OCI-LY7 (cell line): Measurements from ENCODE around the gene KRT76. TPM values are rescaled to one million over a fixed set of nuclear protein-coding genes. Genes with fewer than 3 reads are reported as not detected.
A peak's percentile ranks its signal among the peaks of the same experiment; 100 is the strongest.

Experiments used
- BruUV-seq: library from RNA; stranded (reverse); fragments of 400-500 nt; replicated peaks from 2 replicates; lab custom pipeline; 2021; lab: Mats Ljungman, UMichigan
- CTCF ChIA-PET: fragments of 300-600 bp; sonication (Branson Sonifier 250); formaldehyde crosslinking; loops from one replicate; lab custom pipeline; 2022; ENCODE audit warnings: antibody characterized with exemption; ENCODE audit not compliant: unreplicated experiment; lab: Charles Lee
- POLR2A ChIA-PET: fragments of 300-600 bp; sonication (Branson Sonifier 250); formaldehyde crosslinking; loops from one replicate; lab custom pipeline; 2022; ENCODE audit warnings: antibody characterized with exemption; lab: Charles Lee
- DNase-seq: peaks from one replicate; pipeline ENCODE4 v3.0.0-alpha.2; 2015; ENCODE audit warnings: low spot score
- H2AFZ ChIP-seq: fragments of 200-600 bp; sonication (generic), shearing (Covaris generic); 2 replicates; pipeline ENCODE4 v1.6.1; 2014; ENCODE audit warnings: mild to moderate bottlenecking, antibody characterized with exemption, low read length, moderate library complexity
- H3K27ac ChIP-seq: fragments of 200-600 bp; sonication (generic); 2 replicates; pipeline ENCODE4 v1.5.1; 2014; ENCODE audit warnings: mixed run types, low read depth, mild to moderate bottlenecking, moderate library complexity, low read length, inconsistent platforms; ENCODE audit not compliant: poor library complexity, severe bottlenecking
- H3K36me3 ChIP-seq: fragments of 200-600 bp; sonication (generic); 2 replicates; pipeline ENCODE4 v1.6.1; 2014; ENCODE audit warnings: mild to moderate bottlenecking, antibody characterized with exemption, low read length, moderate library complexity, mixed read lengths; ENCODE audit not compliant: insufficient read depth
- H3K4me1 ChIP-seq: fragments of 200-600 bp; sonication (generic); 2 replicates; pipeline ENCODE4 v1.5.1; 2014; ENCODE audit warnings: mild to moderate bottlenecking, low read length; ENCODE audit not compliant: insufficient read depth, poor library complexity, severe bottlenecking
- H3K4me2 ChIP-seq: fragments of 200-600 bp; sonication (generic); 2 replicates; pipeline ENCODE4 v1.6.1; 2014; ENCODE audit warnings: mild to moderate bottlenecking, low read length
- H3K4me3 ChIP-seq: fragments of 200-600 bp; sonication (generic); 2 replicates; pipeline ENCODE4 v1.5.1; 2014; ENCODE audit warnings: mild to moderate bottlenecking, low read depth, low read length; ENCODE audit not compliant: poor library complexity, severe bottlenecking
- H3K79me2 ChIP-seq: fragments of 200-600 bp; sonication (generic); 2 replicates; pipeline ENCODE4 v1.6.1; 2016; ENCODE audit warnings: low read depth, mild to moderate bottlenecking, low read length, moderate library complexity, mixed read lengths; ENCODE audit not compliant: insufficient read depth
- H3K9me2 ChIP-seq: fragments of 200-600 bp; sonication (generic); 2 replicates; pipeline ENCODE4 v1.6.1; 2016; ENCODE audit warnings: mild to moderate bottlenecking, low read length, mixed read lengths; ENCODE audit not compliant: insufficient read depth
- H3K9me3 ChIP-seq: fragments of 200-600 bp; sonication (generic); 2 replicates; pipeline ENCODE4 v1.6.1; 2014; ENCODE audit warnings: mild to moderate bottlenecking, mixed run types, low read length, mixed read lengths
- H4K20me1 ChIP-seq: fragments of 200-600 bp; sonication (generic); 2 replicates; pipeline ENCODE4 v1.6.1; 2014; ENCODE audit warnings: mild to moderate bottlenecking, antibody characterized with exemption, low read length, moderate library complexity, mixed read lengths; ENCODE audit not compliant: insufficient read depth
- EZH2phosphoT487 ChIP-seq: fragments of 200-600 bp; sonication (generic); IDR thresholded peaks from 2 replicates; pipeline ENCODE4 v1.6.1; 2018; ENCODE audit warnings: low read depth, borderline replicate concordance, mild to moderate bottlenecking, mixed run types, antibody characterized with exemption, low read length, moderate library complexity, mixed read lengths
- intact Hi-C: fragments of 100-400 bp; cut with micrococcal nuclease; formaldehyde crosslinking; loops from one replicate; pipeline ENCODE4 v1.10.0; 2022; ENCODE audit not compliant: unreplicated experiment
- total RNA-seq, 2 experiments: library from RNA; depleted of rRNA in 1 of 2; stranded (reverse); fragments of >200 nt in 1 of 2; shearing (Covaris generic) in 1 of 2; gene quantifications; 2 replicates each; pipeline ENCODE4 v1.2.3, GENCODE V29; 2014 to 2022
- TF ChIP-seq, protein P1 (sequence below): fragments of 200-600 bp; sonication (generic); conservative IDR thresholded peaks from 2 replicates; pipeline ENCODE4 v1.5.1; 2014; ENCODE audit warnings: mild to moderate bottlenecking, antibody characterized with exemption, low read length, moderate library complexity, mixed read lengths

The KRT76 gene
- total RNA-seq, 2 experiments from 2014 or later: not detected

DNA sequence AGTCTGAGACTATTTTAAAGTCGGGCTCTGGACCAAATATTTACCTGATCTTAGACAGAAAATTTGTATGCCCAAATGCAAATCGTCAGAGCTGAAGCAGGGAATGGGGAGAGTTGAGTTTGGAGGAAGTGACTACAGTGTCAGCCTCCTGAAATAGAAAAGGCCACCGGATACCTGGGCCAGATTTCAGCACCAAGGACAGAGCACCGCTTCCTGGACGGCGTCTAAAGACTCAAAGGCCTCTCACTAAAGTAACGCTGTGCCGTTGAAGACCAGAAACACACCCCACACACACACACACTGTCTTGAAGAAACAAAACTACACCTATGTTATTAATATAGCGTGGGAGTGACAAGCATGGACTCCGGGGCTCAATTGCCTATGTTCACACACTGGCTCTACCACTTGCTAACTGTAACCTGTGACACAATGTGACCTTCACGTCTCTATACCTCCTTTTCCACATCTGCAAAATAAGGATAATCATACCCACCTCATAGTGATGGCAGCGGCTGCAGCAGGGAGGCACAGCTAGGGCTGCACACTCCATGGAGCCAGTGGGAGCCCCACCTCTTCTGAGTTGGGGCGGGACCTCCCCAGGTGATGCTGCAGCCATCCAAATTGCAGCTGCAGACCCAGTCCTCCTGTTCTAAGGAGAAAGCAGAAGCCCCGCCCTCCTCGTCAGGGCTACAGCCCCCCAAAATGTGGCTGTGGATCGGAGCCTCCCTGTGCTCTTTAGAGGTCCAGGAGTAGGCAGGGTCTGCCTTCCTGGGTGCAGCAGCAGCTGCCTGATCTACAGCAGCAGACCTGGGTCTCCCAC lies 35.6 kb downstream of the KRT76 start:
- no peaks in the 10 kb centered on the region for H3K9me2 ChIP-seq
- H4K20me1 ChIP-seq: no peaks in the 10 kb centered on the region
- no peak overlapping the region for H2AFZ ChIP-seq
- no peak overlapping the region for H3K4me3 ChIP-seq
- H3K27ac ChIP-seq: no peak overlapping the region
- CTCF ChIA-PET: no interaction called here
- H3K4me2 ChIP-seq: no peak overlapping the region
- H3K79me2 ChIP-seq: no peaks in the 10 kb centered on the region
- TF ChIP-seq EZH2phosphoT487: no peak
- TF ChIP-seq, protein P1, sequence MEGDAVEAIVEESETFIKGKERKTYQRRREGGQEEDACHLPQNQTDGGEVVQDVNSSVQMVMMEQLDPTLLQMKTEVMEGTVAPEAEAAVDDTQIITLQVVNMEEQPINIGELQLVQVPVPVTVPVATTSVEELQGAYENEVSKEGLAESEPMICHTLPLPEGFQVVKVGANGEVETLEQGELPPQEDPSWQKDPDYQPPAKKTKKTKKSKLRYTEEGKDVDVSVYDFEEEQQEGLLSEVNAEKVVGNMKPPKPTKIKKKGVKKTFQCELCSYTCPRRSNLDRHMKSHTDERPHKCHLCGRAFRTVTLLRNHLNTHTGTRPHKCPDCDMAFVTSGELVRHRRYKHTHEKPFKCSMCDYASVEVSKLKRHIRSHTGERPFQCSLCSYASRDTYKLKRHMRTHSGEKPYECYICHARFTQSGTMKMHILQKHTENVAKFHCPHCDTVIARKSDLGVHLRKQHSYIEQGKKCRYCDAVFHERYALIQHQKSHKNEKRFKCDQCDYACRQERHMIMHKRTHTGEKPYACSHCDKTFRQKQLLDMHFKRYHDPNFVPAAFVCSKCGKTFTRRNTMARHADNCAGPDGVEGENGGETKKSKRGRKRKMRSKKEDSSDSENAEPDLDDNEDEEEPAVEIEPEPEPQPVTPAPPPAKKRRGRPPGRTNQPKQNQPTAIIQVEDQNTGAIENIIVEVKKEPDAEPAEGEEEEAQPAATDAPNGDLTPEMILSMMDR: no peak
- BruUV-seq: no TSS peak
- H3K9me3 ChIP-seq: no peaks in the 10 kb centered on the region
- intact Hi-C loops: no loop called here
- POLR2A ChIA-PET: no interaction called here
- DNase-seq: peak; percentile 53
- H3K4me1 ChIP-seq: no peaks in the 10 kb centered on the region
- no peaks in the 10 kb centered on the region for H3K36me3 ChIP-seq

DNA sequence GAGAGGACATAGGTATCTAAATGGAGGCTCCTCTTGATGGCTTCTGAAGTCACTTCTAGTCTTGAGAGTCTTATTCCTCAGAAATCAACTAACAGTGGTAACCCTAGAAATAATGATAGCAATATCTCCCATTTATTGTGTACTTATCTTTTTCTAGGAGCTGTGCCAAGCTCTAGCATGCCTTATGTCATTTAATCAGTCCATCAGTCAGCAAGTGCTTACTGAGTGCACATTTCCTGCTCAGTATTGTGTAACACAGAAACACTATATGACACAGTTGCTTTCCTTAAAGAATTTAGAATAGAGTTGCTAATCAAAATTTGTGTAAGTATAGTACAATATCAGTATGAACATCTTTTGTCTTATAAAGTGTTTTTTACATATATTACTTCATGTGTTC lies 36.6 kb downstream of the KRT76 start:
- H3K4me1 ChIP-seq: no peaks in the 10 kb centered on the region
- H2AFZ ChIP-seq: no peak overlapping the region
- H3K36me3 ChIP-seq: no peaks in the 10 kb centered on the region
- H3K79me2 ChIP-seq: no peaks in the 10 kb centered on the region
- no peaks in the 10 kb centered on the region for H3K9me3 ChIP-seq
- no peak for DNase-seq
- ChIA-PET POLR2A (no interaction called here), CTCF (no interaction called here)
- no peaks in the 10 kb centered on the region for H3K9me2 ChIP-seq
- BruUV-seq: no TSS peak
- H3K27ac ChIP-seq: no peak overlapping the region
- no peaks in the 10 kb centered on the region for H4K20me1 ChIP-seq
- H3K4me2 ChIP-seq: no peak overlapping the region
- TF ChIP-seq, protein P1: no peak
- TF ChIP-seq EZH2phosphoT487: no peak
- intact Hi-C loops: no loop called here
- no peak overlapping the region for H3K4me3 ChIP-seq

DNA sequence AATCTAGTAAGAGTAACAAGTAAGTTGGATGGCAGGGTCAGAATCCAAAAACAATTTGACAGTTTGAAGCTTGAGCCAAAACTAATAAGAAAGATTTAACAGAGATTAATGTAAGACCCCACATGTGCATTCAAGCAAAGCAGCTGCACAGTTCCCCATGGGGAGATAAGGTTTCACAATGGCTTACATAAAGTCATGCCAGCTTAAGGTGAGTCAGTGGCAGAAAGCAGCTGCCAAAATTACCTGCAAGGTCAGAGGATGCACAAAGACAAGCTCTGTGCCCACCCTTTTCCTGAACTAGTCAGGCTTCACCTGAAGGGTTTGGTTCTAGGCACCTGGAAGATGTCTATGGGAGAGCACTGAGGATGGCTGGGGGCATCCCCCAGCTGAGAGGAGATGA lies 37.2 kb downstream of the KRT76 start:
- Histone ChIP-seq H3K4me2 (no peak overlapping the region), H3K9me3 (no peaks in the 10 kb centered on the region), H3K4me1 (no peaks in the 10 kb centered on the region), H4K20me1 (no peaks in the 10 kb centered on the region), H3K9me2 (no peaks in the 10 kb centered on the region), H3K79me2 (no peaks in the 10 kb centered on the region), H2AFZ (no peak overlapping the region), H3K4me3 (no peak overlapping the region), H3K27ac (no peak overlapping the region), H3K36me3 (no peaks in the 10 kb centered on the region)
- TF ChIP-seq, protein P1: no peak
- TF ChIP-seq EZH2phosphoT487: no peak
- CTCF ChIA-PET: no interaction called here
- BruUV-seq: no TSS peak
- intact Hi-C loops: no loop called here
- POLR2A ChIA-PET: interaction anchor here (0.6 kb wide), 1 partner anchor 1764 kb away, joined by 3 read pairs; no protein-coding TSS in a partner anchor
- no peak for DNase-seq
